Cardiac fibroblast (primary cell): ENCODE measurements around the gene IL22RA2.

Experiments used
- DNase-seq, 2 donors: peaks; one replicate each; pipeline versions ENCODE4 v3.0.0 to v3.0.0-alpha.2; 2010; ENCODE audit warnings: low read depth in 2 of 2
- H3K4me3 ChIP-seq, 2 donors: replicated peaks in 1 of 2; 1 replicate in 1 of 2; 2 replicates in 1 of 2; pipeline ENCODE4 v1.5.1; 2011; ENCODE audit warnings: low read depth in 2 of 2, low read length in 2 of 2, mild to moderate bottlenecking in 2 of 2, moderate library complexity in 1 of 2
- TF ChIP-seq, protein P1 (sequence below): IDR thresholded peaks from one replicate; pipeline ENCODE4 v1.5.1; 2011; ENCODE audit warnings: low read depth, mild to moderate bottlenecking, low read length, inconsistent platforms

The IL22RA2 gene

DNA sequence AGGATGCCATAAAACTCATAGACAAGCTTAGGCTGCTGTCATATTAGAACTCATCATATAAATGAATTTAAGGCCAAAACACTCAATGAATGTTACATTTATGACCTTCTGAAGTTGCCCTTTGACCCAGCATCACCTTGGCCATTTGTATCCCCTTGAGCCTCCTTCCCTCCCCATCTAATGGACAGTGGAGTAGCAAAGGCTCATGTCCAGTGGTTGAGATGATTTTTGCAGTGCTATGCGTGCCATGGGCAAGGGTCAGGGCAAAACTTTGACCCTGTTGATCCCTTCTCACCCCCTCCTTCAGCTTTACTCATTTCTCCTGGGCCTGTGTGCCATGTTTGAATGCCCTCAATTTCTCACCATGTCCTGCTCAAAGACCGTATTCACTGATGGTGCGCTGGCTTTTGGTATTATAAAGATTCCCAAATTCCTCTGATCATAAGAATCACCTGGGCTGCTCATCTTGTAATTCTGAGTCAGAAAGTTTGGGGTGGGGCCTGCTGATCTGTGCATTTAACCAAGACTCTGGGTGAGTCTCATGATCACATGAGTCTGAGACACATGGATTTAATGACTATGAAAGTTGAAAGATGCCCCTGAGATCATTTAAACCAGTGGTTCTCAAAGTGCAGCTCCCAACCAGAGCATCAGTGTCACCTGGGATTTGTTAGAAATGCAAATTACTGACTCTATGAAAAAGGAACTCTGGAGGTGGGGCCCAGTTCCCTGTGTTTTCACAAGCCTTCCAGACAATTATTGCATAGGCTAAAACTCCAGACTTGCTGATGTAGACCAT is 71.2 kb downstream of the IL22RA2 start:
- H3K4me3 ChIP-seq: no peak overlapping the region
- no peak for DNase-seq
- TF ChIP-seq, protein P1, sequence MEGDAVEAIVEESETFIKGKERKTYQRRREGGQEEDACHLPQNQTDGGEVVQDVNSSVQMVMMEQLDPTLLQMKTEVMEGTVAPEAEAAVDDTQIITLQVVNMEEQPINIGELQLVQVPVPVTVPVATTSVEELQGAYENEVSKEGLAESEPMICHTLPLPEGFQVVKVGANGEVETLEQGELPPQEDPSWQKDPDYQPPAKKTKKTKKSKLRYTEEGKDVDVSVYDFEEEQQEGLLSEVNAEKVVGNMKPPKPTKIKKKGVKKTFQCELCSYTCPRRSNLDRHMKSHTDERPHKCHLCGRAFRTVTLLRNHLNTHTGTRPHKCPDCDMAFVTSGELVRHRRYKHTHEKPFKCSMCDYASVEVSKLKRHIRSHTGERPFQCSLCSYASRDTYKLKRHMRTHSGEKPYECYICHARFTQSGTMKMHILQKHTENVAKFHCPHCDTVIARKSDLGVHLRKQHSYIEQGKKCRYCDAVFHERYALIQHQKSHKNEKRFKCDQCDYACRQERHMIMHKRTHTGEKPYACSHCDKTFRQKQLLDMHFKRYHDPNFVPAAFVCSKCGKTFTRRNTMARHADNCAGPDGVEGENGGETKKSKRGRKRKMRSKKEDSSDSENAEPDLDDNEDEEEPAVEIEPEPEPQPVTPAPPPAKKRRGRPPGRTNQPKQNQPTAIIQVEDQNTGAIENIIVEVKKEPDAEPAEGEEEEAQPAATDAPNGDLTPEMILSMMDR: no peak

DNA sequence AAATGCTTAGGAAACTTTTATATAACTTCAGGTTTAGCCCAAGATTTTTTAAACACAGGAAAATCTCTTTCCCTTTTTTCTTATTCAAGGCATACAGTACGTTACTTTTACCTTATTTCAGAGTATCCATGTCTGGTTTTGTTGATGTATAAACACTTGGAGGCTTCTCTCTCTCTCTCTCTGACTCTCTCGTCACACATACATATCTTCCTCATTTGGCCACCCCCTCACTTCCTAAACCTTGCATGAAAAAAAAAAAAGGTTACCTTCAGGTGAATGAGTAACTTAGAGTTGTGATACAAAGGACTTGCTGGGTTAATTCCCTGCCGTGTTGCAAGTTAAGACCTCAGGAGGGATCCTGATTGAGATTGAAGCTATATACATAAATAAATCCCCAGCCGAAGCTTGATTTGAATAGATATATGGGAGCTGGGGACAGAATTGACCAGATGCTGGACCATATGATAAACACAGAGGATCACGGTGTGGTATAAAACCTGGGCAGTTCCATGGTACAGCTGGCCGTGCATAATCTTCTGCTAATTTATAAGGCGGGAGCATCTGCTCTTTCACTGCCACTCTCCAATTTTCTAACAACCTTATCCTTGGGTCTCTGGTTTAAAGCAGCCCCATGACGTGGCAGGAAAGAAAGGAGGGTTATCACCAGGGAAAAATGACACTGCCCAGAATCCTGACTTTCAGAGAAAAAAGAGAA is 73.6 kb downstream of the IL22RA2 start:
- TF ChIP-seq, protein P1: no peak
- H3K4me3 ChIP-seq: no peak overlapping the region
- no peak for DNase-seq

DNA sequence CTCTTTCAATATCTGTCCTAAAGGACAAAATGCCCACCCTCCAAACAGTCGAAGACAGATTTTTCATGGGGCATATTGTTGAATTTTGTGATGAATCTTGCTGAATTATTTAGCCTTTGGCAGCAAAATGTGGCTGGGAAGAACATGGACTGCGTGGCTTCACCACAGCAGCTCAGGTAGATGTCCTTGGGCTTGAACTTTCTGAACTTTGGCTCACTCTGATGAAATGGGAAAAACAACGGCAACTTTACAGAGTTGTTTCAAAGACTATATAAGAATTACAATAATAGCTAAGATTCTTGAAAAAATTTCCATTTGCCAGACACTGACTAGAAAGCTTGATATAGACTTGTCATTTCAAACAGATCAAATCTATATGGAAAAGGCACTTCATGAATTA is 75.9 kb downstream of the IL22RA2 start:
- H3K4me3 ChIP-seq: no peak overlapping the region
- DNase-seq: no peak
- TF ChIP-seq, protein P1: no peak

DNA sequence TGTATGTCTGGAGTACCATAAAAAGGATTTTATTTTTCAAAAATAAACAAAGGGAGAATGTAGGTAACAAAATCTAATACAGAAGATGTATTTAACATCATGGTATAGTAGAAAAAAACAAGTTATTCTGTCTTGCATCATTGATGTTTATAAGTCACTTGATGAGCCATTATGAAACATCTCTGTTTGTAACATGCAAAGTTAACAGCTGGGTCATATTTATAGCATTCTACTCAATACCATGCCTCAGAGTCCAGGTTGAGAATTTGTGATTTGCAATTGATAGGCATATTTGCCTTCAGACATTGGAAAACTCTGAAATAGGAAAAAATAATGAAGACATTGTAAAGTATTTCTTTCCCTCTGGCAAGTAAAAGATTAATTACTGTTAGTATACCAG is 76.4 kb downstream of the IL22RA2 start:
- TF ChIP-seq, protein P1: no peak
- peak in 1 of 2 donors; percentile 18 for DNase-seq
- no peak overlapping the region for H3K4me3 ChIP-seq

DNA sequence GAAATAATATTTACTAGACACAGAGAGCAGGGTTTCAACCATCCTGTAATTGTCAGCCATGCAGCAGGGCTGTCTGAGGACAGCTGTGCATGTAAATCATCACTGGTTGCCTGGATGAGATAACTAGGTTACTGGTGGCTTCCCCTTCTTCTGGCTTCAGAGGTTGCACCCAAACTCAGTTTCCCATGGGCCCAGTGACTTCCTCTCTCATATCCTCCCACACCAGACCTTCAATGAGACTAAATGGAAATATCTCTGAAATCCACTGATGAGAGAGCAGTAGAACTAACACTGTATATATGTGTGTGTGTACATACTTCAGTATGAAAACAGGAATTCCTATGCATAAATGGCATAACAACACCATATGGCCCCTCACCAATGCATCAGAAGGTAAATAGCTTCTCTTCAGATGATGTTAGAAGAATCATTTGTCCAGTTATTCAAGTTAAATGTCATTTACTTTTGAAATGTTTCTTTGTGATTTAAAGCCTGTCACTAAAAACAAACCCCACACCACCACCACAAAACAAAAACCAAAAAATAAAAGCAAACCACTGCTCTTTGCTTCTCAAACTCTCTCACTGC is 77.7 kb downstream of the IL22RA2 start:
- no peak overlapping the region for H3K4me3 ChIP-seq
- TF ChIP-seq, protein P1: no peak
- no peak for DNase-seq

DNA sequence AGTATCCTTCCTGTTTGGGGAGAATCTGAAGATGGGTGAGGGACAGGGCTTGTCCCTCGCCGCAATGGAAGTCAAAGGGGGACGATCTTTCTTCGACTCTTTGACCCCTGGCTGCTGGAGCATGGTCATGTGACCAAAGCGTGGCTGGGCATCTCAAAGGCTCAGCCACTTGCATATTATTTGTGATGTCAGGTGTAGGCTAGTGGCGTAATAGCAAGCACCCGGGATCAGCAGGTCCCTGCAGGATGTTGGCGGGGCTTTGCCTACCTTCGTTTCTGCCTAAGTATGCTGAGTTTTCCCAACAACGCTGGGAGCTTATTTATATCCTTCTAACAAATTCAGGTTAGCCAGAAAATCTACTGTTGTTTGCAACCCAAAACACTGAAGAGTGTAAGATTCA is 78.4 kb downstream of the IL22RA2 start:
- TF ChIP-seq, protein P1: no peak
- no peak for DNase-seq
- no peak overlapping the region for H3K4me3 ChIP-seq
